NOMO-1 treated with dmso at 0.1 percent for 144 hours (cell line): ENCODE data around the gene UBE2D2.

Source experiments
- DNase-seq: peaks from one replicate; lab custom pipeline; 2025; ENCODE audit not compliant: unreplicated experiment; lab: John Stamatoyannopoulos, UW

Gene UBE2D2

GRCh38 chr5:139675213-139675612 lies 114.1 kb downstream of the UBE2D2 start:
- no peak for DNase-seq

DNA sequence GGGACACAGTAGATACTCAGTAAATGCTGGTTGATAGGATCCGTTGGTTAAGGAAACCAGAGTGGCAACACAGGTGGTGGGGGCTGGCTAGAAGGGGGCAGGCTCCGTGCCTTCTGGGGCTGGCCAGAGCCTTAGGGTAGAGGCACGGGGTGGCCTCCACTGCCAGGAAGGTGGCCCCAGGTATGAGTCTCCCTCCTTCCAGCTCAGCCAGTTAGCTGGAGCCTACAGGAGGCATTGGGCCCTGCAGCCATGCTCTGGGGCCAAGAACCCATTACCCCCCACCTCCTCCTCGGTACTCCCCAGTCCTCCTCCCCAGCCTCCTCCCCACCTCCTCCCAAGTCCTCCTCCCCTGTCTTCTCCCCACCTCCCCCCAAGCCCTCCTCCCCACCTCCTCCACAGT lies 114.7 kb downstream of the UBE2D2 start:
- DNase-seq: no peak

DNA sequence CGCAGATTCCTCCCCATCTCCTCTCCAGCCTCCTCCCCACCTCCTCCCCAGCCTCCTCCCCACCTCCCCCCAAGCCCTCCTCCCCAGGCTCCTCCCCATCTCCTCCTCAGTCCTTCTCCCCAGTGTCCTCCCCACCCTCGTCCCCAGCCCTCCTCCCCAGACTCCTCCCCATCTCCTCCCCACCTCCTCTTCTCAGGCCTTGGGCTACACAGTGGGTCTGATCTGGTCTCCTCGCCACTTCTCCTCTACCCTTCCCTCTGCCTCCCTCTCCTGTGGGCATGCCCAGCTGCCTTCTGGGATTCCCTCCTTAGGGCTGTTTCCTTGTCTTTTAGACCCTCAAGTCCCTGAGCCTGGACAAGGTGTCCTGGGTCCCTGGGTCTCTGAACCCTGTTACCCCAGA lies 115.3 kb downstream of the UBE2D2 start:
- no peak for DNase-seq

- no peak for DNase-seq
Observed at GRCh38 chr5:139676951-139677735, 116.0 kb downstream of the UBE2D2 start.
